ENCODE results near the gene GRM8. TPM values are rescaled to one million over a fixed set of nuclear protein-coding genes. Genes with fewer than 3 reads are reported as not detected.

GRM8 gene
- total RNA-seq, 1 donor from 2014 or later, result 7.8 TPM

- Mint-ChIP-seq H3K36me3 (ENCODE audit: unreplicated experiment) (no peaks in the 10 kb centered on the region), H3K4me1 (ENCODE audit: low read depth, unreplicated experiment) (no peaks in the 10 kb centered on the region)
Observed at GRCh38 chr7:126820925-126821324, 431.8 kb downstream of the GRM8 start.

GRCh38 chr7:126819197-126819484 lies 433.6 kb downstream of the GRM8 start:
- no peak for TF ChIP-seq CTCF (IDR thresholded peaks at IDR 0.05; ENCODE audit: partially characterized antibody, unreplicated experiment)
- no peak for DNase-seq
- Mint-ChIP-seq H3K27me3 (ENCODE audit: unreplicated experiment) (no peaks in the 10 kb centered on the region), H3K4me3 (ENCODE audit: unreplicated experiment) (no peak overlapping the region), H3K9me3 (ENCODE audit: unreplicated experiment) (no peaks in the 10 kb centered on the region), H3K36me3 (ENCODE audit: unreplicated experiment) (no peaks in the 10 kb centered on the region), H3K4me1 (ENCODE audit: low read depth, unreplicated experiment) (no peaks in the 10 kb centered on the region), H3K27ac (ENCODE audit: unreplicated experiment) (no peak overlapping the region)

More at GRCh38 chr7:126820925-126821324, 431.8 kb downstream of the GRM8 start:
- no peak overlapping the region for H3K4me3 Mint-ChIP-seq (ENCODE audit: unreplicated experiment)
- H3K9me3 Mint-ChIP-seq (ENCODE audit: unreplicated experiment), result no peaks in the 10 kb centered on the region
- no peak for DNase-seq
- H3K27ac Mint-ChIP-seq (ENCODE audit: unreplicated experiment), result no peak overlapping the region
- no peak for TF ChIP-seq CTCF (IDR thresholded peaks at IDR 0.05; ENCODE audit: partially characterized antibody, unreplicated experiment)
- H3K27me3 Mint-ChIP-seq (ENCODE audit: unreplicated experiment), result no peaks in the 10 kb centered on the region

- Mint-ChIP-seq H3K27me3 (ENCODE audit: unreplicated experiment) (no peaks in the 10 kb centered on the region), H3K9me3 (ENCODE audit: unreplicated experiment) (no peaks in the 10 kb centered on the region), H3K27ac (ENCODE audit: unreplicated experiment) (no peak overlapping the region), H3K4me3 (ENCODE audit: unreplicated experiment) (no peak overlapping the region), H3K36me3 (ENCODE audit: unreplicated experiment) (no peaks in the 10 kb centered on the region), H3K4me1 (ENCODE audit: low read depth, unreplicated experiment) (no peaks in the 10 kb centered on the region)
- no peak for TF ChIP-seq CTCF (IDR thresholded peaks at IDR 0.05; ENCODE audit: partially characterized antibody, unreplicated experiment)
- DNase-seq, result no peak
Observed at GRCh38 chr7:126818393-126819196, 434.1 kb downstream of the GRM8 start.

GRCh38 chr7:126809188-126809587 lies 443.6 kb downstream of the GRM8 start:
- H3K4me1 Mint-ChIP-seq (ENCODE audit: low read depth, unreplicated experiment), result no peaks in the 10 kb centered on the region
- no peak overlapping the region for H3K27ac Mint-ChIP-seq (ENCODE audit: unreplicated experiment)
- H3K27me3 Mint-ChIP-seq (ENCODE audit: unreplicated experiment), result no peaks in the 10 kb centered on the region
- no peak for DNase-seq
- H3K4me3 Mint-ChIP-seq (ENCODE audit: unreplicated experiment), result no peak overlapping the region
- no peak for TF ChIP-seq CTCF (IDR thresholded peaks at IDR 0.05; ENCODE audit: partially characterized antibody, unreplicated experiment)
- no peaks in the 10 kb centered on the region for H3K9me3 Mint-ChIP-seq (ENCODE audit: unreplicated experiment)
- H3K36me3 Mint-ChIP-seq (ENCODE audit: unreplicated experiment), result no peaks in the 10 kb centered on the region

GRCh38 chr7:126806614-126807013 lies 446.1 kb downstream of the GRM8 start:
- Mint-ChIP-seq H3K36me3 (ENCODE audit: unreplicated experiment) (no peaks in the 10 kb centered on the region), H3K27ac (ENCODE audit: unreplicated experiment) (no peak overlapping the region), H3K4me3 (ENCODE audit: unreplicated experiment) (no peak overlapping the region), H3K9me3 (ENCODE audit: unreplicated experiment) (no peaks in the 10 kb centered on the region), H3K4me1 (ENCODE audit: low read depth, unreplicated experiment) (no peaks in the 10 kb centered on the region), H3K27me3 (ENCODE audit: unreplicated experiment) (peaks cover 2% of the 10 kb centered on the region)
- no peak for TF ChIP-seq CTCF (IDR thresholded peaks at IDR 0.05; ENCODE audit: partially characterized antibody, unreplicated experiment)
- no peak for DNase-seq
